NCI-H2196 treated with DMSO at 0.1 percent for 48 hours (cell line): ENCODE data around the gene PSPN.
A peak's percentile ranks its signal among the peaks of the same experiment; 100 is the strongest.

Experiments
- DNase-seq: peaks from one replicate; lab custom pipeline; 2025; ENCODE audit not compliant: unreplicated experiment; lab: John Stamatoyannopoulos, UW

Gene PSPN, protein sequence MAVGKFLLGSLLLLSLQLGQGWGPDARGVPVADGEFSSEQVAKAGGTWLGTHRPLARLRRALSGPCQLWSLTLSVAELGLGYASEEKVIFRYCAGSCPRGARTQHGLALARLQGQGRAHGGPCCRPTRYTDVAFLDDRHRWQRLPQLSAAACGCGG

DNA sequence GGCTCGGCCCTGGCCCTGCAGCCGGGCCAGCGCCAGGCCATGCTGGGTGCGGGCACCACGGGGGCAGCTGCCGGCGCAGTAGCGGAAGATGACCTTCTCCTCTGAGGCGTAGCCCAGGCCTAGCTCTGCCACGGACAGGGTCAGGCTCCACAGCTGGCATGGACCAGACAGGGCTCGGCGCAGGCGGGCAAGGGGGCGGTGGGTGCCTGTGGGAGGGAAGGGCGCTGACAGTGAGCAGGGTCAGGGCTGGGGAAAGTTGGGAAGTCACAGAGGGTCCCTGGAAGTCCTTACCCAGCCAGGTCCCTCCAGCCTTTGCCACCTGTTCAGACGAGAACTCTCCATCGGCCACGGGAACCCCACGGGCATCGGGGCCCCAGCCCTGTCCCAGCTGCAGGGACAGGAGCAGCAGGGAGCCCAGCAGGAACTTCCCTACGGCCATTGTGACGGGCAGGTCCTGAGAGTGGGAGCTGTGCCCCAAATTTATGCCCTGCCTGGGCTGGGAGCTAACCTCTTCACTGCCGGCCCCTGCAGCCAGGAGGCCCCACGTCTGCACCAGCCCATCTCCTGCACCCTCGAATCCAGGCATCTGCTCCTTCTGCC lies at the start of gene PSPN:
TSS of gene PSPN (minus strand) at position 523 of the 600 bp plus-strand sequence. CDS start at position 439, 84 bp downstream.
- no peak for DNase-seq

DNA sequence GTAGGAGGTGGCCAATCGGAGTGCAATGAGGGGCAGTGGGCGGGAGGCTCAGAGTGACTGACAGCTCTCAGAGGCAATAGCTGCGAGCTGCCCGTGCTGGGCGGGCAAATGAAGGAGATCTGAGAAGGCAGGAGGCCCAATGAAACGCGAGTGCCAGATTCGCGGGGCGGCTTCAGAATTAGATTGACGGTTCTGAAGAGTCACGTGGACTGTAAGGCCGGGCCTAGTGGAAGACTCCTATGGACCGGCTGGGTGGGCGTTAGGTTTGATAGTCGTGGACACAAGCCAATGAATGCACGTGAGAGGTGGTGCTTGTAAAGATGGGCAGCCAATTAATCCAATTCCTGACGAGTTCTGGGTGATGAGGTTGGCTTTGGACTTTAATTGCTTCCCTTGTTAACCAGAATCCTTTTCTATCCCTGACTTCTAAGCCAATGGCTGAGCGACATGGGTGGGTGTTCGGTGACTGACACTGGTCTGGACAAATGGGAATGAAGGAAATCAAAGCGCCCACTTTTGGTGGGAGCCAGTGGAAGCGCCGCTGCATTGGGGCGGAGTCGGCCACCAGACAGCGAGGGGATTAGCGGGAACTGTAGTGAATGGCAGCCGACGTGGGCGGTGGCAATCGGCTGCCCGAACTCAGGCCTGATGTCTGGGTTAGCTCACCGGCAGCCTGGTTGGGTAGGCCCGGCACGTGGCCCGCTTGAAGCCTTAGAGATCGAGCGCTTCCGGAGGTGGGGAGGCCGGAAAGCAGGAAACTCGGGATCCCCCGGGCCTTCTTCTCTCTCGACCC lies 49.4 kb upstream of the PSPN start:
- DNase-seq = peak; percentile 100

DNA sequence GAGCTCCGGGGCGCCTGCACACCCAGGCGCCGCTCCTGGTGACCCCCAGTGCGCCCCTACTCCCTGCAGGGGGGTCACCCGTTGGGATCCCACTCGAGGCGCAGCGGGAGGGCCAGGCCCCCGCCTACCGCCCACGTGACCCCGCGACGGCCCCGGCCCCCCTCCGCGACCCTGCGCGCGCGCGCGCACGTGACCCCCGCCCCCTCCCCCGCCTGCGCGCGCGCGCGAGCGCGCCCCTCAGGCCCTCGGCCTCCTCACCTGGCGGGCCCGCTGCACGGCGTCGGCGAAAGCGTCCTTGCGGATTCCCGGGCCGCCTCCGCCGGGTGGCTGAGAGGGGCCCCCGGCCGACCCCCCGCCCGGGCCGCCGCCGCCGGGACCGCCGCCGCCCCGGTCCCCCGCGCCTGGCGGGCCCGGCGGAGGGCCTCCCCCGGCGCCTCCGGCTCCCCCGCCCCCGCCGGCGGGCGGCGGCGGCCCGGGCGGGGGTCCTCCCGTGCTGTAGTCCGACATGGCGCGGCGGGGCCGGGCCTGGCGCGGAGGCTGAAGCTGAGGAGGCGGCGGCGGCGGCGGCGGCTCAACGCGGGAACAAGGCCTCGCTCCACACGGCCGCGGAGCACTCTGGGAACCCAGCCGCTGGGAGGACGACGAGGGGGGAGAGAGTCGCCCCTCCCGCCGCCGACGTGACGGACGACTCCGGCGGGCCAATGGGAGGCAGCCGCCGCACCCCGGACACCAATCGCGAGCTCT lies 48.6 kb upstream of the PSPN start, which contains the start of gene KHSRP:
TSS of gene KHSRP (minus strand) at position 617 of the 744 bp plus-strand sequence. CDS start at position 507, 110 bp downstream.
- no peak for DNase-seq

DNA sequence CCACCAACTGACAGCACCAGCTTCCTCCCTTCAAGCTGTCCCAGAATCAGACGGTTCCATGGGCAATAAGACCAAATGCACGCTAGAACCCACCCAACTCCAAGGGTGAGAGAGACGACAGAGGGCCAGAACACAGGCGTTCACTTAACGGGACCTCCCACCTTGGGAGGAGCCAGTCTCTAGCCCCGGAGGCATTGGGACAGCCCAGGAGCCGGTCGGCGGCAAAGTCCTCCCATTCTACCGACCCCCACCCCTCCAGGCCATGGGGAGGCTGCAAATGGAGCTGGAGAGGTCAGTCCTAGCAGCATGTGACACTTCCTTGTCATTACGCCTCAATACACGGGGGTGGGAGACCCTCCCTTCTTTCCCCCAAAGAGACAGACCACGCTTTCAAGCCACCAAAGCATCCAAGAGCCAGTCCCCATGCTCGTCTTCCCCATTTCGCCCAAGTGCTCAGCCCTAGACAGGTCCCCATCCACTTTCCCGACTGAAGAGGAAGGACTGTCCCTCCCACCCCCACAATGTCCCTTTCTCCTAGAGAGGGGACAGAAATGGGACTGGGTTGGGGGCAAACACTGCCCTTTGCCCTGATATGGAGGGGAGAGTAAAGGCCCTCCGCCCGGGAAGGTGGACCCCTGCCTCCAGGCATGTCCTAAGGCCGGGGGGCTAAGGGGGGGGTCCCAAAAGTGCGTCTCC lies 47.9 kb upstream of the PSPN start:
- DNase-seq = no peak

DNA sequence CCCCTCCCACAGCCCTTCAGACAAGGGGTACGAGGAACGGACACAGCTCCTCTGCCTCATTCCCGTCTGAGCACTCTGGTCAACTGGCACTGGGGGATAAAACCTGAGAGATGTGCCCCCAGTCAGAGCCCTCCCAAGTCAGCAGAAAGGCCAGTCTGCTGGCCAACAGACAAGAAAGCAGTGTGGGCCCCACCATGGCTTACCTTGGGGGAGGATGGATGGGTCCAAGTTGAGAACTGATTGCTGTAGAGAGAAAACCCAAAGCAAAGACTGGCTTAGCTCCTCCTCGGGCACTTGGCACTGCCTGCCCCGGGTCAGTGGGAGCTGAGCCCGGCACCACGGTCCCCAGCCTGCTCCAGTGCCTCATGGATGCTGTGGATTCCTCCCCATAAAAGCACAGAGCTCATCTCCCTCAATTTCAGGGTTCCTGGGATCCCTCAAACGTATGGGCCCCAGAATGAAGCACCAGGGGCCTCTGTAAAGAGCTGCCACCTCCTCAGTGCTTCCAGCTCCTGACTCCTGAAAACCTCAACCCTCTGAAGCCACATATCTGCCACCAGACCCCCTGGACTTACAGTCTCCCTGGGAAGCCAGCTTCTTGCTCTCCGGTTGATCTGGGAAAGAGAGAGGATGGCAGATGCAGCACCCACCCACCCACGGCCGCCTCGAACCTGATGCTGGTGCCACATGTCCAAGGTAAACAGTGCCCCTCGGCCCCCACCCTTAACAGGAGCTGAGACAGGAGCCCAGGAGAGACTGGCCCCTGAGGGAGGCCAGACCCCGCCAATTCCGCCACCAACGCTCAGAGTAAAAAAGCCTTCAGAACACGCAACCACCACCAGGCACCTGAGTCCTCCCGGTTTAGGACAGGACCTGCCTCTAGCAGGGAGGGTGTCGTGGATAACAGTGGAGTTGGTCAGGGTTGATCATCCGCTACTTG lies 45.6 kb upstream of the PSPN start:
- no peak for DNase-seq

DNA sequence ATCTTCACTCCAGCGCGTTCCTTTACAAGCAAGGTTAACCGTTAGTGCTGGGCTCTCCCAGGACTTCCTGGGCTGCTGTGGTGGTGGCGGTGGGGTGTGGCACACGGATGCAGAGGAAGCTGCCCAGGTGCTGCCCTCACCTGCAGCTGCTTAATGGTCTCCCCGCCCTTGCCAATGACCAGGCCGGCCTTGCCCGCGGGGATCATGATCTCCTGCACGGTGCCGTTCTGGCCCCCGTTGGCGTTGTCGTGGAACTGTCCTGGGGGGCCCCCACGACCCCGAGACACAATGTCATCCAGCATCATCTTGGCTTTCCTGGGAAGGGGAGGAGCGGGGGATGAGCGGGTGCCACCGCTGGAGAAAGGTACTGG lies 42.8 kb upstream of the PSPN start:
- no peak for DNase-seq

DNA sequence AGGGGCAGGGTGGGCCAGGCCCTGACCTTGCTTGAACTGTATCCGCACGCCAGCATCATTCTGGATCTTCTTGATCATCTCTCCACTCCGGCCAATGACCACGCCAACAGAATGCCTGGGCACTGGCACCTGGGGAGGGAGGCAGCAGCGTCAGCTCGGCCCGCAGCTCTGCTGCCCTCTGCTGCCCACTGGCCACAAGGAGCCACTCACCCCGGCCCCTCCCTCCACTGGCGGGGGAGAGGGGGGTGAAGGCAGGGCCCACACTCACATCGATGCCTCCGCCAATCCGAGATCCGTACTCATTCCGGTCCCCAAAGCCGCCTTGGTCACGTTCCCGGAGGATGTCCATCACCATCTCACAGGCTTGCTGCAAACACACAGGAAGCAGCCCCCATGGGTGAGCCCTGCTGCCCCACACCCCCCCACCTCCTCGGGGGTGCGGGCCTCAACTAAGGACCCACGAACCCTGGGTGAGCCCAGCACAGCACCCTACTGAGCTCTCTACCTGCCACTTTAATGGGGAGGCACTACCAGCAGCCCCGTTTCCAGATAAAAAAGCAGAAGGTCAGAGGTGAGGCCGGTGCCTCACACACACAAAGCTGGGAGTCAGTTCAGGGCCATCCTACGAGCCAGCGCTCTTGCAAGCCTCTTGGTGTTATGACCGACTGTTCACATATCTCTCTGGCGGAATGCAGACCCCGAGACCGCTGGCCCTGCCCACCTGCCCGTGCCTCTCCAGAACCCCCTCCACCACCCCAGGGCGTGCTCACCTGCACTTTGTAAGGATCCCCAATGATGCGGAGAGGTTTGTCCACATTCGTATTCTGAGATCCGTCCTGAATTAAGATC lies 42.2 kb upstream of the PSPN start:
- DNase-seq = no peak

DNA sequence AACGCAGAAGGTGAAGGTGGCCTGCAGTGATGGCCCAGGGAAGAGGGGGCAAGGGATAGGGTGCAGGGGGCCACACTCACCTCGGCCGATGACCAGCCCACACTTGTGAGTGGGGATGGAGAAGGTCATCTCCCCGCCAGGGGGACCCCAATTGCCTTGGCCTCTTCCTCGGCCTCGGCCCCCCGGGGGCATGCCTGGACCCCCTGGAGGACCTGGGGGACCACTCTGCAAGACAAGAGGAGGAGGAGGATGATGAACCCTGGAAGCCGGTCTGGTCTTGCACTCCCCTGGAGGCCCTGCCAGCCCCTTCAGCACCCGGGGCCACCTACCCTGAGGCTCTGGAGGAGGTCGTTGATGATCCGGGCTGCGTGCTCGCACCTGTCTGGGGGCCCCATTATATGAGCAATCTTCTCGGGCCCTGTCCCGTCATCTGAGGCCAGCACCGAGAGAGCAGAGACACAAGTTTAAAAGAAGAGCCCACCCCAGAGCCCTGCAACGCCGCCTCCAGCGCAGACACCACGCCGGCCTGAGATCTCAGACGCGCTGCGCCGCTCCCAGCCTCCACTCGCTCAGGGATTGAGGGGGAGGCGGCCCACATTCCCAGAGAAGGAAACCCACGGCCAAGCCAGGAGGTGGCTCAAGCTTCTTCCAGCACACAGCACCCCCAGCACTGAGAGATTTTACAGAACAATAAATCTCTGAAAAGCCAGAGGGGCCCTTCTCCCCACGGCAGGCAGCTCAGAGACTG lies 41.1 kb upstream of the PSPN start:
- no peak for DNase-seq

DNA sequence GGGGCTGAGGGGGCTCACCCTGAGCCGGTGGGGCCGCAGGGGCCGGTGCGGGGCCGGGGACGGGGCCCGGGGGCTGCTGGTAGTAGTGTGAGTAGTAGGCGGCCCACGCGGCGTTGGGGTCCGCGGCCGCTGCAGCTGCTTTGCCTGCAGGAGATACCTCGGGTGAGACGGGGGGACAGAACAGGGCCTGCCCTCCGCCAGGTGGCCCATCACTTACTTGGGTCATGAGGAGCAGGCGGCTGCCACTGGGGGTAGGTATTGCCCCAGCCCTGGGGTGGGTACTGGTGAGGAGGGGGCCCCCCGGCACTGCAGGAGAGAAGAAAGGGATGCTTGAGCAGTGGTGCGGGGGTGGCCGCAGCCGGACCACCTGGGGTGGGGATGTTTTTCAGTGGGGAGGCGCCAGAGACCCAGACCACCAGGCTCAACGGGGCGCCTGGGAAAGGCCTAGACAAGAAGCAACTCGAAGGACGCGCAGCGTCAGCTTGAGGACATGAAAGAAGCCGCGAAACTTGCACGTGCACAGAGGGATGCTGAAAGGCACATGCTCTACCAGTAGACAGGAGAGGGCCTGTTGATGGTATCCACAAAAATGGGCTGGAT lies 40.0 kb upstream of the PSPN start:
- no peak for DNase-seq

DNA sequence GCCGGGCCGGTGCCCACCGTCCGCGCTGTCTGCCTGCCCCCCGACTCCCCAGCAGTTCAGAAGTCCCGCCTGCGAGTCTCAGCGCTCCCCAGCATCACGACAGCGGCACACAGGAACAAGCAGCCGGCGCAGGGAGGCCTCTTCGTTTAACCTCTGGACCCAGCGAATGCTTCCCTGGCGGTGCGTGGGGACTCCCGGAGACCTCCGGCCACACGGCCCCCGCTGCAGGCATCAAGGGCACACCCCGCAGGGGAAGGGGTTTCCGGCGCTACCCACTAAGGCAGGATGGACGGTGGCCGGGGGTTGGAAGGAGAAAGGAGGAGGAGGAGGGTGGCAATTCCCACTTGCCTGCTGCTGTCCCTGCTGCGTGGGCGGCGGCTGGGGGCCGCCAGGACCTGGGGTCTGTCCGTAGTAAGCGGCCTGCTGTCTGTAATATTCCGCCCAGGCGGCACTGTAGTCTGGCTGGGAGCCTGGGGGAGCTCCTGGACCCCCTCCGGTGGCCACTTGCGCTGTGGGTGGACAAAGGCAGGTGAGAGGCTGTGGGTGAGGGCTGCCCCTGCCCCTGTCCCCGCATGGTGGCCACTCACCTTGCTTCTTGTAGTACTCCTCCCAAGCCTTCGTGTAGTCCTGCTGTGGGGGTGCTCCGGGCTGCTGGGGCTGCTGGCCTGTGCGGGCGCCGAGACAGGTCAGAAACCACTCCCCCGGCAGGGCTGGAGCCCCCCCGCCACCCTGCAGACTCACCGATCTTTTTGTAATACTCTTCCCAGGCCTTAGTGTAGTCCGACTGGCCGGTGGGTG lies 39.3 kb upstream of the PSPN start:
- DNase-seq = no peak

DNA sequence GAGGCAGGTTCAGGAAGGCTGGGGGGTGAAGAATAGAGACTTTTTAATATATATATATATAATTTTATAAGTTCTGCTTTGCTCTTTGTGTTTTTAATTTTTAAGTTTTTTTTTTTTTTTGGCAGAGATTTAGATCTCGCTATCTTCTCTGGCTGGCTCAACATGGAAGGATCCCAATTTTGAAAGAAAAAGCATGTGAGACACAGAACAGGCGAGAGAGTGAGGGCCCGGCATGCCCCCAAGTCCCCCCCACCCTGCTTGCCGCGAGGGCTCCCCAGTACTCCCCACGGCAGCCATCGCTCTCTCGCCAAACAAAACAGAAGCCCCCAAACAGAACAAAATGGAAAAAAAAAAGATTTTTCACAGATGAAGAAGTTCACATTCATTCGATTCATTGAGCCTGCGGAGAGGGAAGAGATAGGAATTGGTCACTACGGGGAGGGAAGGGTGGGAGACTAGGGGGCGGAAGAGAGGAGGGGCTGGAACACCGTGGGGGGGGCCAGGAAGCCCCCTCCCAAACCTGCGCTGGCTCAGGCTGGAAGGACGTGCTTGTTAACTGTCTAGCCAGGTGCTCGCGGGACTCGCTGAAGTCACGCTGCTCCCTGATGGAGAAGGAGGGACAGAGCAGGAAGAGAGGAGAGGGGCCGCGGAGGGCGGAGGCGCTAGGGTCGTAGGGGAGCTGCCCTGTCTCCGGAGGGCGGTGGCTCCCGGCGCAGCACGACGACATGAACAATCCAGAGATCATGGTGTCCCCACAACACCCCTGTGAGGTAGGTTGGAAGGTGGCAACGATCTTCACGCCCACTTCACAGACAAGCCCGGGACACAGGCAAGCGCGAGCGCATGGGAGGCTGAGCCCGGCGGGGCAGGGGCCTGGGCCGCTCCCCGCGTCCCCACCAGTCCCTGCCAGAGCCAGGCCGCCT lies 38.2 kb upstream of the PSPN start:
- no peak for DNase-seq

DNA sequence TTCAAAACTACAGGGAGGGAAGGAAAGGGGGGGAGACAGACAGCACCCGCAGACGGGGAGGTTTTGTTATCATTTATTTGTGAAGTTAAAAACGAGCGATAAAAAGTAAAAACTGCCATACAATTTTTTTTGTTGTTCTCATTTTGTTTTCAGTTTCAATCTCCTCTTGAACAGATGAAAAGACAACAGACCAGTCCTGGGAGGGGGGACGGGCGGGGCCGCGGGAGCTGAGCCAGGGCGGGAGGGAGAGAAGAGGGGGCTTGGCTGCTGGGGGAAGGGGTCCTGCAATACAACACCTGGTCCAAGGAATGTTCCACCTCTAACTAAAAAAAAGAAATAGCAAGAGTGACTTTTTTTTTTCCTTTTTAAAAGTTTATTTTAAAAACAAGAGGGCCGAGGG lies 37.6 kb upstream of the PSPN start:
- DNase-seq = no peak

DNA sequence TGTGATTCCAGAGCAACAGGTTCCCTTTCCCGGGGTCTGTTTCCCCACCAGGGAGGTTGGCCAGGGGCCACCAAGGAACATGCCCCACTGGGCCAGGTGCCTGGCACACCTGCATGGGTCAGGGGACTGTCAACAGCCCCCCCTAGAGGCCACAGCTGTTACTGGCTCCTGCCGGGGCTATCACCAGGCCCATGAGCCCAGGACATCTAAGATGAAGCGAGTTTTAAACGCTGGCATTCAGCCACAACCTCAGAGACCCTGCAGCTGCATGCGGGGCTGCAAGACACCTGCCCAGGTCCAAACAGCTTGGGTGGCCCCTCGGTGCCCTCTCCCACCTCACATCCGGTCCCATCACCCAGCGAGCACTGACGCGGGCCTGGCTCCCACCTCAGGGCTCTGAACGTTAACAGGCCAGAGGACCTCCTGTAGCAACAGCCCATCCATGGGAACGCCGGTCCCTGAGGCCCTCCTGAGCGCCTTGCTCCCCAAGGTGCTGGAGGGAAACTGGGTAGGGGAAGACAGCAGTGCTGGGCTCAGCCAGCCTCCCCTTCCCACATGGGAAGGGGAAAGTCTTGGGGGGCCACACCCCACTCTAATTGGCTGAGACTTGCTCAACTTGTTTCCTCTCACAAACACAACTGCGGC lies 36.8 kb upstream of the PSPN start:
- DNase-seq = no peak

DNA sequence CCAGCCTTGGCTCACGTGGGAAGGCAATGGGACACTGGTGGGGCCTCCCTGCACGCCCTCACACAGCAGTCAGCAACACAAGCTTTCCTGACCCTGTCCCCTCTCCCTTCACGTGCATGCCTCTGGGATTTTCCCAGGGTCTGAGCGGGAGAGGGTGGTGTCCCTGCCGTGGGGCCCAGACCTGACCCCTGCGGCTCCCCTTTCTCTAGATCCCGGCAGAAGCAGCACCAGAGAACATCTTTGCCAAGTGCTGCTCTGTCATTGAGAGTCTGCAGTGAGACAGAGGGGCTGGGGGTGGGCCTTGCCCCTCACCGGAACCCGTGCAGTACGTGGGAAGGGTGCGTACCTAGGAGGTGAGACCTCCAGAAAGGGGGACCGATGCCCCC lies 36.3 kb upstream of the PSPN start:
- no peak for DNase-seq

DNA sequence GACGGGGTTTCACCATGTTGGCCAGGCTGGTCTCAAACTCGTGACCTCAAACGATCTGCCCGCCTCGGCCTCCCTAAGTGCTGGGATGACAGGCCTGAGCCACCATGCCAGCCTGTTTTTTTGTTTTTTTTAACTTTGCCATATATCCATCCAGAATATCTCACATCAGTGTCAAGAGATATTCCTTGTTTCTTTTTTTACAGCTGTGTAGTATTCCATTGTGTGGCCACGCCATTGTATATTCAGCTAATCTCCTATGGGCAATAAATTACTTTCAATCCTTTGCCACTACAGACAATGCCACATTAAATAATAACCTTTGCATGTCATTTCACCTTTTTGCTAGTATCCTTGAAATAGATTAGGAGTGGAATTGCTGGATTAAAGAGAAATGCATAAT lies 33.6 kb upstream of the PSPN start:
- DNase-seq = no peak

DNA sequence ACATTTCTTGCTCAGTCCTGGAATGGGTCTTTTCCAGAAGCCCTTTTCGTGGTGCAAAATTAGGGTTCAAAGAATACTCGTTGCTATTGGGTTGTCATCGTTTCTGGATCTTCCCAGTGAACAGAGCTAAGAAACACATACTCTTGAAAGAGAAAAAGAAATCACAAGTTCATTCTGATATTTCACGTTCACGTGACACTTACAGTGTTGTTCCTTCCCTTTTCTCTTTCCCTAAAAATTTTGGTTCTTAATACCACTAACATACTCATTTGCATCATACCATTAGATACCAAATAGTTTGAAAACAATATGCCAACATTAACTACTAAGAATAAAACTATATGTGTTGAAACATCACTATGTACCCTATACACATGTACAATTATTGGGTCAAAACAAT lies 30.7 kb upstream of the PSPN start:
- no peak for DNase-seq
